Measurements from ENCODE around the gene ALG2.

The ALG2 gene

GRCh38 chr9:99190597-99191283 lies 31.0 kb downstream of the ALG2 start:
- no peak for TF ChIP-seq GATA3 (IDR thresholded peaks at IDR 0.05; ENCODE audit: low read depth, low read length)
- TF ChIP-seq GATA2 (IDR thresholded peaks at IDR 0.05; ENCODE audit: low read depth, low read length), result no peak

- no peak for TF ChIP-seq GATA3 (IDR thresholded peaks at IDR 0.05; ENCODE audit: low read depth, low read length)
- no peak for TF ChIP-seq GATA2 (IDR thresholded peaks at IDR 0.05; ENCODE audit: low read depth, low read length)
Observed at GRCh38 chr9:99189887-99190596, 31.7 kb downstream of the ALG2 start.

- TF ChIP-seq GATA2 (IDR thresholded peaks at IDR 0.05; ENCODE audit: low read depth, low read length) (no peak), GATA3 (IDR thresholded peaks at IDR 0.05; ENCODE audit: low read depth, low read length) (no peak)
Observed at GRCh38 chr9:99189186-99189585, 32.6 kb downstream of the ALG2 start.

DNA sequence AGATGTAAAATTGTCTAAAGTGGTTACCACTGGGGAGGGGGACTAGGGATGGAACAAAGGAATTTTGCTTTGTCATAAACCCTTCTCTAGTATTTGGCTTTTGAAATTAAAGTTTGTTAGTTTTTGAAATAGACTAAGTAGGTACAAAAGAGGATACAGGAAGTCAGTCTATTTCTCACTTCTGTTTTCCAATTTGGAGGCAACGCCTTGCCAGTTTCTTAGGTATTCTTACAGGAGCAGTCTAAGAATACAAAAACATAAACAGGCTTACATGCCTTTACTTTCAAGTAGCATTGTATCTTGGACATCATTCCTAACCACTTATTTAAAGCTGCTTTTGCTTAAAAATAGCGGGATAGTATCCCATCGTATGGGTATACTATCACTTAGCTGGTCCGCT lies 34.4 kb downstream of the ALG2 start:
- TF ChIP-seq GATA2 (IDR thresholded peaks at IDR 0.05; ENCODE audit: low read depth, low read length) (no peak), GATA3 (IDR thresholded peaks at IDR 0.05; ENCODE audit: low read depth, low read length) (no peak)

DNA sequence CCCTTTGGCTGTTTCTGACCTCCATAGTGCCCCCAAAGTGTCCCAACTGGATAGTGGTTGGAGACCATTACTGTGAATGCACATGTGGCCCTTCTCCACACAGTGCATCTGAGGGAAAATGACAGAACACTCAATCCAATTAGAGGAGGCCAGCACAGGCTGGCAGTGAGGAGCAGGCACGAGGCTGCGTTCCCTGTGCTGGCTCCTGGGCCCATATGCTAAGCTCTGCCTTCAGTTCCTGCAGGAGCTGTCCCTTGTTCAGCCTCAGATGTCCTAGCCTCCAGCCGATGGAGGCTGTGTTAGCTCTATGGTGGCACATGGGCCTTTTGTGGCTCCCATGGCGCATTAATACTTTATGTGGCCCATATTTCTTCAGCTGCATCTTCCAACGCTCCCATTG lies 35.8 kb downstream of the ALG2 start:
- no peak for TF ChIP-seq GATA2 (IDR thresholded peaks at IDR 0.05; ENCODE audit: low read depth, low read length)
- TF ChIP-seq GATA3 (IDR thresholded peaks at IDR 0.05; ENCODE audit: low read depth, low read length), result no peak

DNA sequence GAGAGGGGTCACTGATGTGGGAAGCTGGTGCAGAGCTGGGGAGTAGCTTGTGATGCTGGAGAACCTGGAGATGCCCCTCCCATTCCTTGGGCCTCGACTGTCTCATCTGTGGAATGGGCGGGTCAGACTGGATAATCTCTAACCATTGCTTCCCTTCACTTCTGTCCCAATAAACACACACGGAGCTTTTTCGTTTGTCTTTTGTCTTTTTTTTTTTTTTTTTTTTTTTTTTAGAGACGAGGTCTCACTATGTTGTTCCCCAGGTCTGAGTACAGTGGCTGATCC lies 36.5 kb downstream of the ALG2 start:
- TF ChIP-seq GATA3 (IDR thresholded peaks at IDR 0.05; ENCODE audit: low read depth, low read length), result no peak
- no peak for TF ChIP-seq GATA2 (IDR thresholded peaks at IDR 0.05; ENCODE audit: low read depth, low read length)

GRCh38 chr9:99184475-99185347 lies 37.0 kb downstream of the ALG2 start:
- TF ChIP-seq GATA3 (IDR thresholded peaks at IDR 0.05; ENCODE audit: low read depth, low read length) (no peak), GATA2 (IDR thresholded peaks at IDR 0.05; ENCODE audit: low read depth, low read length) (no peak)

DNA sequence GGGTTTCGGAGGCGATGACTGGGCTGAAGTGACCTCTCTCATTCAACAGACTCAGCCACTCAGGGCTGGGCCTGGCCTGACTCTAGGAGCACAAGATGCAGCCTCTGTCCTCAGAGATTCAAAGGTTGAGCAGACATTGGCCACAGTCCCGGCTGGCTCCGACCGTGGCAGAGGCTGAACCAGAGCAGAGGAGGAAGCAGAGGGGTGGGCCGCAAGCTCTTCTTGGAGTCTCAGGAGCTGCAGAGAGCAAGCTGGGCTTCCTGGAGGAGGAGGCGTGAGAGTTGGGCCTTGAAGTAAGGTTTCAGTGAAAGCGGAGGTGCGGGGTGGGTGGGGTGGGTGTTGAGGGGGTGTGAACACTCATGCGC lies 37.6 kb downstream of the ALG2 start:
- TF ChIP-seq GATA2 (IDR thresholded peaks at IDR 0.05; ENCODE audit: low read depth, low read length) (no peak), GATA3 (IDR thresholded peaks at IDR 0.05; ENCODE audit: low read depth, low read length) (no peak)

- TF ChIP-seq GATA3 (IDR thresholded peaks at IDR 0.05; ENCODE audit: low read depth, low read length) (no peak), GATA2 (IDR thresholded peaks at IDR 0.05; ENCODE audit: low read depth, low read length) (no peak)
Observed at GRCh38 chr9:99183616-99184015, 38.1 kb downstream of the ALG2 start.

GRCh38 chr9:99182356-99182755 lies 39.4 kb downstream of the ALG2 start:
- TF ChIP-seq GATA3 (IDR thresholded peaks at IDR 0.05; ENCODE audit: low read depth, low read length) (no peak), GATA2 (IDR thresholded peaks at IDR 0.05; ENCODE audit: low read depth, low read length) (no peak)

DNA sequence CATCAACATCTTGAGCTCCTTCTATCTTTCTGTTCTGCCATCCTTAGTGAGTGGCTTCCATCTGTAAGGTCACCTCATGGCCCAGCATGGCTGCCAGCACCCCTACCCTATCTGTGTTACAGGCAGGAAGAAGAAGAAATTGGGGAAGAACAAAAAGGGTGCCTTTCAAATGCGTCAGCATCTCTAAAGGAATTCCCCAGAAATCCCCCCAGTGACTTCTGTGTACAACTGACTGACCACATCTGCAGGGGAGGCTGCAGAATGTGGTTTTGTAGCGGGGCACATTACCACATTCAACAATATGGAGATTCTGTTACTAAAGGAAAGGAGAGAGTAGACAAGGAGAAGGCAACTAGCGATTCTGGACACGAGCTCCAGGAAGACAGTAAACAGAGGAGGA lies 40.1 kb downstream of the ALG2 start:
- no peak for TF ChIP-seq GATA3 (IDR thresholded peaks at IDR 0.05; ENCODE audit: low read depth, low read length)
- no peak for TF ChIP-seq GATA2 (IDR thresholded peaks at IDR 0.05; ENCODE audit: low read depth, low read length)

GRCh38 chr9:99181206-99181605 lies 40.5 kb downstream of the ALG2 start:
- no peak for TF ChIP-seq GATA3 (IDR thresholded peaks at IDR 0.05; ENCODE audit: low read depth, low read length)
- TF ChIP-seq GATA2 (IDR thresholded peaks at IDR 0.05; ENCODE audit: low read depth, low read length), result no peak

DNA sequence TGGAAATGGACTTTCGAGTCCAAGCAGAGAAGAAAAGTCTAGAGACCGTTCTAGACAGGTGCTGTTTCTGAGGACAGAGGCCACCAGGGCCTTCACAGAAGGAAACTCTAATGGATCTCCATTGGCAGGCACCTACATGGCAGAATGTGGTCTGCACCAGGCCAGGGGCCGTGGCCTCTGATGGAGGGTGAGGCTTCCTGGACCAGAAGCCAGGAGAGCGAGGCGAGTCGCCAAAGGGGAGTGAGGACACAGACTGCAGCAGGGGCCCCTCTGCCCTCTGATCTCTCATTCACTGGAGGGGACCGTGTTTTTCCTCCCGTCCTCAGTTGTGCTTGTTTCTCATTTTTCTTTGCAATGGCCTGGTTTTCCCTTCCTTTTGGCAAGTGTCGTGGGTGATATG lies 41.1 kb downstream of the ALG2 start:
- TF ChIP-seq GATA2 (IDR thresholded peaks at IDR 0.05; ENCODE audit: low read depth, low read length) (no peak), GATA3 (IDR thresholded peaks at IDR 0.05; ENCODE audit: low read depth, low read length) (no peak)

DNA sequence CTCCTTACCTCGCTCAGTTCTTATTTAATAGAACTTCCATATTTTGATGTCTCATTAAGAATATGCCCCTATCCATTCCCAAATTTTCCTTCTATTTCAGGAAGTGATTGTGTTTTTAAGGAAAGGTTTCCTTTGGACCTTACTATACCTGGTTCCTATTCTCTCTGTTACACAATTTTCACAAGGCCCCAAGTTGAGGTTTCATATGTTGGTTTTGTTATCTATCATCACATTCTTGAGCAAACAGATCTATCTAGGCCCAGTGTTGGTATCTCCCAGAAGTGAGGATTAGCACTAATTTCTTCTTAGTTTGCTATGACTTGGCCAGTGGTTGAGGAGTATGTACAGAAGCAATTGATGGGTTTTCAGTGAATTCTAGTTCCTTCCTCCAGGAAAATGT lies 41.5 kb downstream of the ALG2 start:
- TF ChIP-seq GATA2 (IDR thresholded peaks at IDR 0.05; ENCODE audit: low read depth, low read length) (no peak), GATA3 (IDR thresholded peaks at IDR 0.05; ENCODE audit: low read depth, low read length) (no peak)

Data from SH-SY5Y (cell line).